LoVo (cell line): Measurements from ENCODE around the gene MAPK8IP1.

ENCODE experiments used
- DNase-seq: peaks from one replicate; pipeline ENCODE4 v3.0.0-alpha.2; 2016; ENCODE audit warnings: low spot score

Gene MAPK8IP1

DNA sequence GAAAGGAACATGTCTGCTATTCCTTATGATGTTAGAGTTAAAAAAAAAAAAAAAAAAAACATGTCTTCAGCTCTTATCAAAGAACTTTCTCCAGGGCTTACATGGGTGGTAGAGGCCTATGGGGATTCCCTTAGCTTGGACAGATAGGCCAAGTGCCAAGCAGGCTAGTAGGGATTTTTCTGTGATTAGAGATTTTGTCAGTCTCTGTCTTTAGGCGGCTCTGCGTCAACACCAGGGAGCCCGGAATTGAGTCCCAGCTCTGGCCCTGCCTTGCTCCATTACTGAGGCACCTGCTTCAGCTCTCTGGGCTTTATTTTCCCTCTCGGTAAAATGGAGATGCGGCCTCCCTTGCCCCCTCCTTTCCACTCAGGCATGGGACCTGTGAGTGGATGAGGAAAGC lies 25.1 kb upstream of the MAPK8IP1 start:
- no peak for DNase-seq

DNA sequence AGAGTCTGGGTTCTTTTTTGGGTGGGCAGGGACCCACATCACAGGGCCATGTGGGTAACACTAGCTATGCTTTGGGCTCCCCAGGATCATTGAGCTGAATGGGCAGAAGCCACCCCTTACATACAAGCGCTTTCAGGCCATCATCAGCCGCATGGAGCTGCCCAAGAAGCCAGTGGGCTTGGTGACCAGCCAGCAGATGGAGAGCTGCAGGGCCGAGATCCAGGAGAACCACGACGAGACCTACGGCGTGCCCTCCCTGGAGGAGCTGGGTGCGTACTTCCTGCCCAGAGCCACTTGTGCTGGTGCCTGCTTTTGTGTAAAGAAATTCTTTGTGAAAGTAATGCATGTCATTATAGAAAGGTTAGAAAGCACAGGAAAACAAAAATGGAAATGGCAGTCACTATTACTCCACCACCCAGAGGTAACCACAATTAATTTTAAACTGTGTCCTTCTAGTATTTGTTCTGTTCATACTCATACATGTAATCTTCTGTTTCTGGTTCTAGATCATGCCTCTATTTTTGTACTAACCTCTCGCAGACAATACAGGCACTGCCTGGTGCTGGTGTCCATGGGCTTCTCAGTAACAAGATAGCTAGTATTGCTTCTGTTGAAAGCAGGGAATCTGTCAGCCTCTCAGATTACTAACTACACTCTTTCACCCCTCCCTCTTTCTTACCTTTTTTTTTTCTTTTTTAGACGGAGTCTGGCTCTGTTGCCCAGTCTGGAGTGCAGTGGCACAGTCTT lies 24.5 kb upstream of the MAPK8IP1 start:
- no peak for DNase-seq

DNA sequence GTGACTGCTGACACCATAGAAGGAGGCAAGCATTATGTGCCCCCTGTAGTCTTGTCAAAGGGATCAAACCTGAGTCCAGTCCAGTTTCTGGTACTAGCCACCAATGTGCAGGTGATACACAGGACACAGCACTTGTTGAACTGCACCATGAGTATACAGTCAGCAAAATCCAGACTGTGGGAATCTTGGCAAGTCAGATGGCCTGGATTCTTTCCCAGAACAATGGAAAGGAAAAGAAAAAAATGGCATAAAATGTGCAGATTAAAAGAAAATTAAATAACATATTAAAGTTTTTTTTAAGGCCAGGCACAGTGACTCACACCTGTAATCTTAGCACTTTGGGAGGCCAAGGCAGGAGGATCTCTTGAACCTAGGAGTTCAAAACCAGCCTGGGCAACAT lies 21.4 kb upstream of the MAPK8IP1 start:
- no peak for DNase-seq

DNA sequence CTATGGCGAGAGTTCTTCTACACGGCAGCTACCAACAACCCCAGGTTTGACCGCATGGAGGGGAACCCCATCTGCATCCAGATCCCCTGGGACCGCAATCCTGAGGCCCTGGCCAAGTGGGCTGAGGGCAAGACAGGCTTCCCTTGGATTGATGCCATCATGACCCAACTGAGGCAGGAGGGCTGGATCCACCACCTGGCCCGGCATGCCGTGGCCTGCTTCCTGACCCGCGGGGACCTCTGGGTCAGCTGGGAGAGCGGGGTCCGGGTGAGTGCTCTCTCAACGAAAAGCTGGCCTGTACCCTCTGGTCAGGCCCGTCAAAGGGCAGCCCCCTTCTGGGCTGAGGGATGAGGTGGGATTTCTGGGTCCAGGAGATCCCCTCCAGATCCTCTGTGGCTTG lies 15.9 kb upstream of the MAPK8IP1 start:
- DNase-seq, result no peak

DNA sequence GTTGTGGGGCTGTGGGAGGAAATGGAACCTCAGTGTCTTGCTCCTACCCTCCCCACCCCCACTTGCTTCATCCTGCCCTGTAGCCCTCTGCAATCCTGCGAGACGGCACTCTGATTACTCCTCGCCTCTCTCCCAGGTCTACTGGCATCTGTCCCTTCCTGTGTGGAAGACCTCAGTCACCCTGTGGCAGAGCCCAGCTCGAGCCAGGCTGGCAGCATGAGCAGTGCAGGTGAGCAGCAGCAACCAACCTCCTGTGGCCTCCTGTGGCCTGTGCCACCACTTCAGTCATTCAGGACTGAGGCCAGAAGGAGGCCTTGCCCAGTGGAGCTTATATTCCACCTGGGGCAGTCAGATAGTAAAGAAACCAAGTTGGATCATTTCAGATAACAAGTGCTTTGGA lies 14.7 kb upstream of the MAPK8IP1 start:
- no peak for DNase-seq

DNA sequence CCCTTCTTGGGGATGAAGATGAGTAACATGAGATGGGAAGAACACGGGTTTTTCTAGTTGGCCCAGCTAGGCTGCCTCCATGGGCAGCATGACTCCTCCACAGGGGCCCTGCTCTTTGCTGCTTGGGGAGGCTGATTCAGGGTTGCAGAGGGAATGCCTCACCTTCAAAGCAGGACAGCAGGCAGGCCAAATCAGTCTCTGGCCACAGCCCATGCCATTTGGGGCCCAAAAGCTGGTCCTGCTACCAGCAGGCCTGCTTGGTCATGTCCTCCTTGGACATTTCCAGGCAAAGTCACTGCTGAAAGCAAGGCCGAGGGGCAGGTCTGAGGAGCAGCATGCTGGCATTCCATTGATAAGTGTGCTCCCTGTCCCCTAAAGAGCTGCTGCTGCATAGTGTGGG lies 13.8 kb upstream of the MAPK8IP1 start:
- no peak for DNase-seq

DNA sequence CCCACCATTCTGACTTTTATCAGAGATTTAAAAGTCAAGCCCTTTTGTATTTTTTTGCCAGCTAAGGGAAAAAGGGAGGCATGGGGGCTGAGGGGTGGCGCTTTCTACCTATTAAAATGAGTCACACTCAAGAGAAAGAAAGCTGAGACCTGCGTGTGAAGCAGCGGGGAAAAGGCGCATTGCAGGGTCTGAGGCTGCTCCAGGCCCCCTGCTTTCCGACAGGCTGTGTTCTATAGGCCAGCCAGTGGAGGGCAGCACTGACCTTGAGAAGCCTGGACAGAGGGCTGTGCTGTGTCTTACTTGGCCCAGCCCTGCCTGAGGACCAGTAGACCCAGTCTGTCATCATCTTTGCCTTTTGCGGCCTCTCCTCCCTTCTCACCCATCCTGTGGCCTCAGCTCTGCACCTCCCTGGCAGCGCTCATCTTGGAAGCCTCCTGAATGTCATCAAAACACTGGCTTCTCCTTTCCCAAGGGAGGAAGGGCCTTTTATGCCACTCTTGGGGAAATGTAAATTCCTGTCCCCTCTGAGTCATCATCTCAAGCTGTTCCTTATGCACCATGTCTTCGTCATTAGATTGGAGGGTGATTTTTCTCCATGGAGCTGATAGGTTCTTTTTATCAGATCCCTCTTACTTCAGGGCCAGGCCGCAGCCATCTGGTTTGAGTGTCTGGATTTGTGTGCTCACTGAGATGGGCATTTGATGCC lies 12.6 kb upstream of the MAPK8IP1 start:
- DNase-seq, result no peak

DNA sequence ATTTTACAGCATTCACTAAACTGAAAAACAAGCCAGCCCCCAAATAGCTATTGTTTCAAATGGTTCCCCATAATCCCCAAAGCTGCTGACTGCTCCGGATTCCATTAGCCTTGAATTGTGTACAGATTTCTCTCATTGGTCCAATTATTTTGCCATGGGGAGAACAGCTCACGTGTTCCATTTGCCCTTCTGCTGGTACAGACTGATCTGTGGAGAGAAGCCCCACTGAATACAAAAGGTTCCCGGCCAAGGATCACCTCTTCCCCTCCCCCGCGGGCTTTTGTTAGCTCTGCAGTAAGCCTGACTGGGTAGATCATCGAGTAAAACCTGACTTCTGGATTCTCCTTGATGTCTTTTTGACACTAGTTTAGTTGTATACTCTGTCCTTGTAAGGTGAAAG lies 9.1 kb upstream of the MAPK8IP1 start:
- no peak for DNase-seq

DNA sequence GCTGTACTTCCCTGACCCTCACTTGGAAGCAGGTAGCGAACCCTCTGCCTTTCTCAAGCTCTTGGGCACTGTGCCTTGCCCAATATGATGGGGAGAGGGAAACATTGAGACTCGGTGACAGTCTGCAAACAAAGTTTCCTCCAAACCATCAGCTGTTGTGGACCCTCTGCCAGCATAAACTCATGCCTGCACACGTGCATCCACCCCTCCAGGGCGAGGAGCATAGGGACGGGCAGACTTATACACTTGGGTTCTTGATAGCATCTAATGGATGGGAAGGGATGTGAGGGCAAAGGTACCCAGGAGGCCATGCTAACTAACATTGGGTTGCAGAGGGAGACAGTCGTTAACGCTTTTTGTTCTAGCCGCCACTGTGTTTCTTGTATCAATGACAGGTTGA lies 8.2 kb upstream of the MAPK8IP1 start:
- DNase-seq, result no peak

DNA sequence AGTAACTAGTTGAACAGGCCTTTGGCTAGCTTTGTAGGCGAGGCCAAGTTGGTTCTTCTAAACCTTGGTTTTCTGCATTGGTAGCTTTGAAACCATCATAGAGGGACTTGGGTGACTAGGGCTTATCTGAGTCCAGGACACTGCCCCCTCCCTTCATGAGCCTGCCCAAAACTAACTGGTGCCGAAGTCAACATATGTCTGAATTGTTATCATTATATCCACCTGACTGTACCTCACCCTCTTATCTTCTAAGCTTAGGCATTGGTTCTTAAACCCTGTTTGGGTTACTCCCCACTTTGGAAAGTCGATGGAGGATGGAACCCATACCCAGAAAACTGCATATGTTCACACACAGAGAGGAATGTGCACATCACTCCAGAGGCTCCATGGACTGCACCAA lies 7.6 kb upstream of the MAPK8IP1 start:
- no peak for DNase-seq

DNA sequence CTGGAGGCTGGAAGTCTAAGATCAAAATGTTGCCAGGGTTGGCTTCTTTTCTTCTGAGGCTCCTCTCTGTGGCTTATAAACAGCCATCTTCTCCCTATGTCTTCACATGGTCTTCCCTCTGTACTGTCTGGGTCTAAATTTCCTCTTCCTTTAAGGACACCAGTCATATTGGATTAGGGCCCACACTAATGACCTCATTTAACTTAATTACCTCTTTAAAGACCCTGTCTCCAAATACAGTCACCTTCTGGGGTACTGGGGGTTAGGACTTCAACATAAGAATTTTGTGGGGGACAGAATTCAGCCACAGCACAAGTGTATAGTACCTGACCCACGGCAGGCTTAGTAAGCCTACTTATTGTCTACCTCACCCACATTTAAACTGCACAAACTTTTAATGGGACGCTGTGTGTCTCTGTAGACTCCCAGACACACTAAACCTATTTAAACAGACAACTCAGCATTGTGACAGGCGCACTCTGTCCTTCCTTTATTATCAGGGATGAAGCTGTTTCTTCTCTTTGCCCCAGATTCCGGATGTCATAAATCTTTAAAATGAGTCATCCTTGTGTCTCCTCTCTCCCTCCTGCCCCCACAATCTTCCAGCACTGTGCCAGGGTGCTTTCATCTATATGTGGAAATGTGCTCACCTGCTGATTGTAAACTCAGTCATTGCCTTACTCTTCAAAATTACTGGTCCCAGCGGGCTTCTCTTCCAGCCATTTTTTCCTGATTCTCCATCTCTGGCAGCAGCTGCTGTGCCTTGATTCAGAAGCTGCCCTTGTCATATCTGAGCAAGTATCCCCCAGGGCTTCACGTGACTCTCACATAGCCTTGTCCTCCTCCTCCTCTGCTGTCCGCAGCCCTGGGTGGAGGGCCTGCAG lies 5.4 kb upstream of the MAPK8IP1 start:
- DNase-seq, result peak; percentile 42

DNA sequence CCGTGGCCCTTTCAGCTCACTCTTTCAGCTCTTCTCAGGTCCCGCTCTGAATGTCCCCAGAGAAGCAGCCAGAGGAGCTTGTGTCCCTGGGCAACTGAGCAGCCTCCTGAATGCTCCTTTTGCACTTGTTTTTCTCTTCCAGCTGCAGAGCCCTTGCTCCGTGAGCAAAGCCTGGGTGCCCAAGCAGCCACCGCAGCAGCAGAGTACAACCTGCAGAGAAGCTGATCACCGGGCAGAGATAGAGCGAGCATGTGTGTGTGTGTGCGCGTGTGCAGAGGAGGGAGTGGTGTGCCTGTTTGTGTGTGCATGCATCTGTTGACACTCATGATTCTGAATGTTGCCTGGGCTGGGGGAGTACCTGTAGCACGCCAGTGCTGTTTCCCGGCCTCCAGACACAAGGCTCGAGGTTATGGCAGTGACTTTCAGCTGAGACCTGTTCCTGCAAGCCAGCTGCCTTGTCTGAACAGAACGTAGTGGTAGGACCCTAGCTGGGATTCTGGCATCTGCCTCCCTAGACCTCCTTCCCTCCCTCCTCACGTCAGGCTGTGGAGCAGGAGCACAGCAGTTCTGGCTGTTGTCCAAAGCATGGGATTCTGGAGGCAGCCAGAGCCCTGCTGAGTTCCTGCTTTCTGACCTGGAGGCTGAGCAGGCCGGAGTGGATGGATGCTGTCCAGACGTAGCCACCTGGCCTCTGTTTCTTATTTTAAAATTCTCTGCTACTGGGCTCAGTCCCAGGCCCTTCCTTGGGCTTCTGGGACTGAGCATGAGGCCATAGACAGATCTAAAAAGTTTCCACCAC lies 4.5 kb upstream of the MAPK8IP1 start:
- no peak for DNase-seq

DNA sequence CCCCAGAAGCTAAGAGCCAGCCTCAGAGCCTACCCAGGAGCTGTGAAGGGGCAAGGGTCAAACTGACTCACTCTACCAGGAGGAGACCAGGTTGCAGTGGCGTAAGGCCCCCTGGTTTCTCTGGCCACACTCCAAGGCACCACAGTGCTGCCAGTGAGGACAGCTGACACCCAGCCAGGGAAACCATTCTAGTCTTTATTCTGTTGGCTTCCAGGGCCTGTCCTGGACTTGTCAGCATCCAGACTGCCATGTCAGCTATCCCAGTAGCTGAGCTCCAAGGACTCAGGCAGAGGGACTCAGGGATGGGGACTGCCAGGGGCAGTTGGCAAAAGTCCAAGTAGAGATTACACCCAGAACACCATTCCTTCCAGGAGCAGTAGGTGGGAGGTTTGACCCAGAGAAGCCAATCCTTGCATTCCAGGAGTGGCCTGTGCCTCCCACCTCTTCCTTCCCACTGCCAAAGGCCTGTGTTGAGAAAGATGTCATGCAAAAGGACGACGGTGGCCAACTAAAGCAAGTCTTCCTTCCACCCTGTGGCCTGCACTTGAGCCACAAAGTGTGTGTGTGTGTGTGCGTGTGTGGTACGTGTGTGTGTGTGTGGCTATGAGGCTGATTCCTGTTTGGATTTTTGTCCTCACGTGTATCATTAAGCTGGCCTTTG lies 3.6 kb upstream of the MAPK8IP1 start:
- peak; percentile 18 for DNase-seq

DNA sequence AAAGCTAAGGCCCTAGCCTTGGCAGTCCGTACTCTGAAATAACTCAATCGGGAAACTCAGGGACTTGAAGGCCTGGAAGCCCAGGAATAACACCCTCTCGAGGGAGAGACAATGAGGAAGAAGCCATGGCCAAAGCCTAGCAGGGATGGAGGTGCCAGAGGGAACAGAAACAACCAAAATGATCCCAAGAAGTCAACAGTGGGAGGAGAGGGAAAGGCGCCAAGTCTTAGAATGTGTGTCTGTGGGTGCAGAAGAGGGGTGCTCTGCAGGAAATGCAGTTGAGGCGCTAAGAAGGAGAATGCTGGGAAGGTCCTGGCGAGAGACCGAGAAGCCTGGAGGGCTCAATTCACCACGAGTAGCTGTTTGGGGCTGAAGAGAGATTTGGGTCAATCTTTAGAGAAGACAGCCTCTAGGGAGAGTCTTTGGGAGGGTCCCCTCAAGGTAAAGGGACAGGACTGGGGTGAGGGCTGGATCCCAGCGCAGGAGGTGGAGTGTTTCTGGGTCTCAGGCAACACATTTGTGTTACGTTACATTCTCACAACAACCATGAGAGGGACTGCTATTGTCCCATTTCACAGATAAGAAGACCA lies 760 bp upstream of the MAPK8IP1 start:
- no peak for DNase-seq

DNA sequence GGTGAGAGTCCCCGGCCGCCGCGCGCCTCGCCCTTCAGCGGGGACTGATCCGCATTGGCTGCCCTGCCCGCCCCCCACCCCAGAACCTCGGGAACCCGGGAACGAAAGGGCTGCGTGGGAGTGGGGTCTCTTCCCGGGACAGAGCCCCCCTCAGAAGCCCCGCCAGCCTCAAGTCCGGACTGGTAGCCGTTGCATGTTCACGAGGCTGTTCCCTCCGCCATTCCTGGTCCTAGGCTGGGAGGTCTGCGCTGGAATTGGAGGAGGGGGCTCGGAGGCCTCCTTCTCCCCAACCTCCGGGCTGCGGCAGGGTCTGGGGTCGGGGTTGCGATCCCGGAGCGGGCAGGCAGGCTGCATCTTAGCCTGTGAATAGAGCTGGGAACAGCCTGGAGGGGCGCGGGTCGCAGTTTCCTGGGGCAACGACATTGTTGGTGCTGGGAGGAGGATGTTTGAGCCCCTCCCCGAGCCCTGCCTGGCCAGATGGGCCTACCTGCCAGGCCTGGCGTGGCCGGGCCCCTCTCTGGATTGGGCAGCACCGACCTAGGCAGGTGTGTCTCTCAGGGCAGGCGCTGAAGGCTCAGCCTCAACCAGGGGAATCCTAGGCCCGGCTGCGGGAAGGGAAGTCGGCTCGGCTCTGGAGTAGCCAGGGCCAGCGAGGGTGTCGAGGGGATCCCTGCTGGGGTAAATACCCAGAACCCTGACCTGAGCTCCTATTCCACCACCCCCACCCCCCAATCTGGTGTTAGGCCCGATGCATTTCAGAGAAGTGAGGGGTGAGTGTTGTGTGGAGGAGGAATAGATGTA lies 670 bp downstream of the MAPK8IP1 start:
- no peak for DNase-seq

DNA sequence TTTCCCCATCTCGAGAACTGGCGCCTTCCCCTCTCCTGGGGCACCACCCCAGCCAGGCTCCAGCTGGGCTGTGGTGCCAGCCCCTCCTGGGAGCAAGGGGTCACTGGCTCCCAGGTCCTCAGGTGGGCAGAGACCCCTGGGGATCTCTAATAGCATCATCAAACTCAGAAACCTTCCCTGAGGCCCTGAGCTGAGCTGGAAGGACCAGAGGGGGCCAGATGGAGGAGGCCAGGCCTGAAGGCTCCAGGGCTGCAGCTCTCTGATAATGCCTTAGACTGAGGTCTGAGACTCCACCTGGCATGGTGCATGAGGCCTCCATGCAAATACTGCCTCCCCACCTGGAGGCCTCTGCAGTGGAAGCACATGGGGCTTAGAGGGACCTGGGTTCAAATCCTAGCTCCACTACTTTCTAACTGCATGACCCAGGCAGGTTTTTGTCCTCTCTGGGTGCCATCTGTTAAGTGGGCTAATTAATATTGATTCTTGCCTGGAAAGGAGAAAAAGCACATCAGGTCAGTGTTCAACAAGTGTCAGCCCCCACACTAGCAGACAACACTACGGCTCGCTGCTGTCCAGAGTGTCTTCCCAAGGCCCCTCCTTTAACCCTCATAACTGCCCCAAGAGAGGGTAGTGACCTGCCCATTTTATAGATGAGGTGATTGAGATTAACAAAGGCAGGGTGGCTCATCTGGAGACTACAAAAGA lies 1.5 kb downstream of the MAPK8IP1 start:
- no peak for DNase-seq

DNA sequence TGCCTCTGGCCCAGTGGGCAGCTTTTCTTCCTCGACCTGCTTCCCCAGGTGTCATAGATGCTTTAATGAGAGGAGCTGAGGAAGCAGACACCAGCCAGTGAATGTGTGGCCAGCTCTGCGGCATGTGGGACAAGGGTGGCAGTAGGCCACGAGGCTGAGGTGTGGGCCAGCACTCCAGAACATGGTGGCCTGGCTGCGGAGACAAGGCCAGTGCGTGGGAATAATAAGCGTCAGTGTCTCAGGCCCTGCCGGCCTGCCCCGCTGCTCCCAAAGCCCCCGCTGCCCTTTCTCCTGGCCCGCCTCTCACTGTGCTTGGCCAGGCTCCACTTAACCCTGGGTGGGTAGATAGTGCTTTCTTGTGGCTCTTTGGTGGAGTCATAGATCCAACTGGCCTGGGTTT lies 2.1 kb downstream of the MAPK8IP1 start:
- DNase-seq, result no peak

DNA sequence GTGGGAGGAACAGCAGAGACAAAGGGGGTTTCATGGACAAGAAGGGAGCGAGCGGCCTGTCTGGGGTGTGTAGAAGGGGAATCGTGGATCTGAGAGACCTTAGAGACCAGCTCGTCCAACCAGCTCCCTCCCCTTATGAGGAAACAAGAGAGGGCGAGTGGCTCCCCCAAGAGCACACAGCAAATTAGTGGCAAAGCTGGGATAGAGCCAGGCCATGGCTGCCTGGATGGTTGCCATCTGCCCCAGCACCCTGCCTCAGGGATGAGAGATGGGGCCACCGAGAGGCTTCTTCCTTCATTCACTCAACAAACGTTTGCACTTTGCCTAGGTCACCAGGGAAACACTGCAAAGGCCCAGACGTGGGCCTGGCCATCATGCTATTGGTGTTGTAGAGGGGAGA lies 4.1 kb downstream of the MAPK8IP1 start:
- no peak for DNase-seq

DNA sequence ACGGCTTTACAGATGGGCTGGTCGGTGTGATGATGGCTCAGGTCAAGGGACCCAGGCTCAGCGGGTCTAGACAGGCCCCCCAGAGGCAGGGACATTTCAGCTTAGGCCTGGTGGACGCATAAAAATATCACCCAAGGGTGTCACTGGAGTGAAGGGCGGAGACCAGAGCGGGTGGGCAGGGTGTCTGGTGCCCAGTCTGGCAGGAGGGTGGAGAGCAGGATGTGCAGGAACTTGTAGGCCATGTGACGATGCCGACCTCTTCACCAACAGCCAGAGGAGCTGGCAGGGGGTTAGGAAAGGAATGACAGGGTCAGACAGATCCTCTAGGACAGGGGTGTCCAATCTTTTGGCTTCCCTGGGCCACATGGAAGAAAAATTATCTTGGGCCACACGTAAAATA lies 4.5 kb downstream of the MAPK8IP1 start:
- DNase-seq, result no peak
